SKM-1 treated with dmso at 0.1 percent for 144 hours (cell line): Measurements from ENCODE around the gene HMGXB4.

Experiments
- DNase-seq: peaks from one replicate; lab custom pipeline; 2025; ENCODE audit not compliant: unreplicated experiment; lab: John Stamatoyannopoulos, UW

HMGXB4 gene

DNA sequence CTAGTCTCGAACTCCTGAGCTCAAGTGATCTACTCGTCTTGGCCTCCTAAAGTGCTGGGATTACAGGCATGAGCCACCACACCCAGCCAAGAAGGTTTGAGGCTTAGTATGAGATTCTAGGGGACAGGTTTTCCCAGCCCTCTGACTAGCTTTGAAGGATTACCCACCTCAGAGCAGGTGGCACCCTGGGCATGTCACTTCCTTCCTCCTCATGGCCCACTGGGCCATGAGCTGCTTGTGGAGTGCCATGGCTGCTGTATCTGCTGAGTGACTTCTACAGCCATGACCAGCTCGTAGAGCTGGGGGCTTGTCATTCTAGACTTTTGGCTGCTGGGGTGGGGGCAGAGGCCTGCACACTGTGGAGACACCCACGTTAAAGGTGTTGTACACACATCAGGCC lies 67.5 kb downstream of the HMGXB4 start:
- no peak for DNase-seq

DNA sequence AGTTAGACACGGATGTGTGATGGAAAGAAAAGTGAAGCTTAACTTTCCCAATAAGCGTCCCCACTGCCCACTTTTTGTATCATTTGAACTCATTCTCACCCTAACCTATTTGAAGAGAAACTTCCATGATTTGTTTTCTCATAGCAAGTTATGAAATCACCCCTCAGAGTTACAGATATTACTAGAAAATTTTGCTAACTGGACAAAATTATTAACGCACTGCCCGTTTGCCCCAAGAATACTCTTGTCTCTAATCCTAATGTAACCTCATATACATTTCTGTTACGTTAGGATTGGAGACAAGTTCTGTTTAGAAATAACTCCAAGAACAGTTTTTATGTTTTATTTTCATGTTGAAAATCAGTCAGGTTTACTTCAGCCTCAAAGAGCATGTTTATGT lies 67.9 kb downstream of the HMGXB4 start:
- DNase-seq, result no peak

DNA sequence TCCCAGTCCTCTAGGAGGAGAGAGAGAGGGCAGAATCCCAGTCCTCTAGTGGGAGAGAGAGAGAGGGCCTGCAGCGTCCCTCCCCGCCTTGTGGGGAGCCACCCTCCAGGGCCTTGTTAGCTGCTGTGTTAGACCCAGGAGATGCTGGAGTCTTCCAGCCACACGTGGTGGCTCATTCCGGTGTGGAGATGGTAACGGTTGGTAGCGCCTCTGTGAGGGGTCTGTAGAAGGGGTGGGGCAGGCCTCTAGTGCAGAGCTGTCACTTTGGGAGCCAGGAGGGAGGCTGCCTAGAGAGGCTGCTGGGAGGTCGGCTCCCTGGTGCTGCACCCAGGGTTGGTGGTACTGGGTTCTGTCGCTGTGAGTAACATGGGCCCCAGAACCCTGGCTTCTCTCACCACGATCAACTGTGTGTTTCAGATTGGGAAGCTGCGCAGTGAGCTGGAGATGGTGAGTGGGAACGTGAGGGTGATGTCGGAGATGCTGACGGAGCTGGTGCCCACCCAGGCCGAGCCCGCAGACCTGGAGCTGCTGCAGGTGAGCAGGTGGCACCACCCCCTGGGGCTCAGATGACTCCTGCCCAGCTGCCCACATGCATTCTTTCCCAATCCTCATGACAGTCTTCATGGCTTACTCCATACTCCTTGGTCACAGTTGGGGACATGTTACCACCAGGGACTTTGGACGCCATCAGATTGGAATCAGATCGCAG lies 69.7 kb downstream of the HMGXB4 start:
- DNase-seq, result no peak

DNA sequence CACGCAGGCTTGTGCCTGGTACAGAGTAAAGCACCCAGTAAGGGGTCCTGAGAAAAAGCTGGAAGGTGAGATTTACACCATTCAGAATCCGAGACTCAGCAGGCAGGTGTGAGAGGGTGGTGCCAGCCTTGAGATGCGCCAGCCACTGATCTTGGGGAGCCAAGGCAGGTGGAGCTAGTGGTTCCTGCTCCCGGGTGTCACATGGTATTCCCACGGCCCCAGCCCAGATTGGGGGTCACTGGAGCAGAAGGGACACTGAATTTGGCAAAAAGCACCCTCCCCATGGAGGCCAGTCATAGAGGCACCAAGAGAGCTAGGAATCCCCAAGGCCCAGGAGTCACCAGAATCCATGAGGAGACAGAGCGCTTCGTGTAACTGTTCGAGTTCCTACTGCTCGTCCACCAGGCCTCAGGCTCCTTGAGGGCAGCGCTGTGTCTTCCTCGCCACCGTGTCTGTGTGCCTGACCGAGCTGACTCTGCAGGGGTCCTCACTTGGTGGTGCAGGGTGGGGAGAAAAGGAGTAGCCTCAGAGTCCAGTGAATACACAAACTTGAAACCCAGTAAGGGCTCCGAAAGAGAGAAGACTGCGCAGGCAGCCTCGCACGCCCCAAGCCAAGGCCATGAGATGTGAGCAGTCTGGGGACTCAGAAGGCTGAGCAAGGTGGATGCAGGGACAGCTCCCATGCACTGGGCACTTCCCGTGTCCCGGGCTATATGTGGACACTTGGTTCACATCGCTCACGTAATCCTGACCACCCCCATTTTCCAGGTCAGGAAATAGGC lies 70.6 kb downstream of the HMGXB4 start:
- no peak for DNase-seq

DNA sequence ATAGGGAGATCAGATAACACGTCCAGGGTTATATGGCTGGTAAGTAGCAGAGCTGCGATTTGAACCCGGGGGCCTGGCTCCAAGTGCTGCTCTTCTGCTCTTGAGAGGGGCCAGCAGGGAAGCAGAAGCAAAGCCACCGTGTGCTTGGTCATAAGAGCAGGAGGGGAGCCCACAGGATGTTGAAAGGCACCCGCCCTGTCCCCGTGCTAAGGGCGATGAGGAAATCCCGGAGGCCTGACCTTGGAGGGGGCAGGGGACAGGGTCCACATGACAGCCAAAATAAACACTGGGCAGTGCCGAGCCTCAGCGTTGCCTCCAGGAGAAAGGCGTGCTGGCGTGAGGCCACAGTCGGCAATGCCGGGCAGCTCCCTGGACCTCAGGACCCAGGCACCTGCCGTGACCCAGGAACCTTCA lies 71.2 kb downstream of the HMGXB4 start:
- DNase-seq, result peak; percentile 88

DNA sequence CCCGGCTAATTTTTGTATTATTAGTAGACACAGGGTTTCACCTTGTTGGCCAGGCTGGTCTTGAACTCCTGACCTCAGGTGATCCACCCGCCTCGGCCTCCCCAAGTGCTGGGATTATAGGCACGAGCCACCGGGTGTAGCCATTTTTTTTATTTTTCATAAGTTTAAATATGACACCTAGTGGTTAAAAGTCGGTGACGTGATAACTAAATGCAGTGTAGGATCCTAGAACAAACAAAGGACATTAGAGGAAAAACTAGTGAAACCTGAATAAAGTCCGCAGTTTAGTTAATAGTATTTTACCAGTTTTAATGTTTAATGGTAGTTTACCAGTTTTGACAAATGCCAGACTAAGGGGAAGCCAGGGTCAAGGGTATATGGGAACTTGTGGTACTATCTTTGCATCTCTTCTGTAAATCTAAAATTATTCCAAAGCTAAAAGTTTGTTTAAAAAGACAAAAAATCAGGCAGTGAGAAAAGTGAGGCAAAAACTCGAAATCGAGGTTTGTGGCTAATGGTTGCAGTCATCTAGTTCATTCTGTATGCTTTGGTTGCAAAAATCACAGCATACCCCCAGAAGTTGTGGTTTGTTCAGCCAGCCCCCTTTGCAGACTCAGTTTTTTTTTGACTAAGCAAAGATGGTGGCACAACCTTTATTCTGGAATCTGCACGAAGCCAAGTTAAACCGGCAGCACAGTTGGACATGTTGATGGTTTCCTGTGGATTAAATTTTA lies 72.0 kb downstream of the HMGXB4 start:
- no peak for DNase-seq

DNA sequence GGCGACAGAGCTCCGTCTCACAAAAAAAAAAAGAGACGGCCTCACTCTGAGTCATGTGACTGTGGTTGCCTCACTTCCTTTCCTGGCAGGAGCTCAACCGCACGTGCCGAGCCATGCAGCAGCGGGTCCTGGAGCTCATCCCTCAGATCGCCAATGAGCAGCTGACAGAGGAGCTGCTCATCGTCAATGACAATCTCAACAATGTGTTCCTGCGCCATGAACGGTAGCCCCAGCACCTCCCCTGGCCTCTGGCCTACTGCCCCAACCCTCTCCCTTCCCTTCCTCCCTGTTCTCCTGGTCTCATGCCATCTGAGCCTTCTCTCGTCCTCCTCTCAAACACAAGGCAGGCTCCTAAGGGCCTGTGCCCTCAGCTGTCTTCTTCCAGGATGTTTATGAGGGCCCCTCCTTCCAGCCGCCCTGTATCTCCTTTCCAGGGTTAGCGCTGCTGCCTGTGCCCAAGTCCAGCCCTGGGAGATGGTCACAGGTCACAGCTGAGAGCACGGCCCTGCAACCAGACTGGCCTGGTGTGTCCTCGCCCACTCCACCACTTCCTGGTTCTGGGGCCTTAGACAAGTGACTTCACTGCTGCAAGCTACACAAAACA lies 73.1 kb downstream of the HMGXB4 start:
- DNase-seq, result peak; percentile 91

DNA sequence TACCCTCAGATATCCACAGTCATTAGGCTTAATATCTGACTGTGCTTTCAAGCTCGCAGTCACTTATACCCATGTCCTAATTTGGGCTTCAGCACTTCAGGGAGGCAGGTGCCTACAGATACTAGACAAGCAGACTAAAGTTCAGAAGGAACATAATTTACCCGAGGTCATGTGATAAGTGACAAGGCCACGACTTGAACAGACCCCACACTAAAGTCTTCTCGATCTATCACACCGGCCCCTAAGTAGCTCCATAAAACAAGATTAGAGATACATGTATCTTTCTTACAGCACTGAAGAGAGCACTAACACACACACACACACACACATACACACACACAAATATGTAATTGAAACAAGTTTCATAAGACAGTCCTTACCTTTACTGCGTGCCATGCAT lies 75.0 kb downstream of the HMGXB4 start:
- DNase-seq, result no peak

DNA sequence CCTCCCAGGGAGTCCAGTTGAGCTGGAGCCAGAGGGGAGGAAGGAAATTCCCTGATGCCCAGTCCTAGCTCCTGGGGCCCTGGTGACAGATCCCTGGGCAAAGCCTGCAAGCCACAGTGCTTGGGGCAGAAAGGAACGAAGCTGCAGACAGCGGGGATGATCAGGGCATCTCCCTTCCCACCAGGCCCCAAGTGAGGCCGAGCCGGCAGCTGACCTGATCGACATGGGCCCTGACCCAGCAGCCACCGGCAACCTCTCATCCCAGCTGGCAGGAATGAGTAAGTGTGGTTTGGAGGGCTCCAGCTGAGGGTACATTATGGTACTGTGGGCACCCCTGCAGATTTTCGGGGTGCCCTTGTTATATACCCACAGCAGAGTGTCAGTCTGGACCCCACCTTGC lies 75.9 kb downstream of the HMGXB4 start:
- DNase-seq, result no peak

DNA sequence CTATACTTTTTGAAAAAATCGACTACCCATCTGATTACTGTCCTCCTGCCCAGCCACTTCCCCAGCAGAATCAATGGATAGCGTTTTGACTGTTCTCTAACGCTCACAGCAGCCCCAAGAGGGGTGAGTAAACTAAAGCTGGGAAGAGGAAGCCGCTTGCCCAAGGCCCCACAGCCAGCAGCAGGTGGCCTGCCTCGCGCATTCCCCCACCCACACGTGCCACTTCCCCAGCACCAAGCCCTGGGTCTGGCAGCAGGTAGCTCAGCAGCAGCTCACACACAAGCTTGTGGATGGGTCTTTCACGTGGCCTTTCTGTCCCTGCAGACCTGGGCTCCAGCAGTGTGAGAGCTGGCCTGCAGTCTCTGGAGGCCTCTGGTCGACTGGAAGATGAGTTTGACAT lies 76.7 kb downstream of the HMGXB4 start:
- peak; percentile 36 for DNase-seq

DNA sequence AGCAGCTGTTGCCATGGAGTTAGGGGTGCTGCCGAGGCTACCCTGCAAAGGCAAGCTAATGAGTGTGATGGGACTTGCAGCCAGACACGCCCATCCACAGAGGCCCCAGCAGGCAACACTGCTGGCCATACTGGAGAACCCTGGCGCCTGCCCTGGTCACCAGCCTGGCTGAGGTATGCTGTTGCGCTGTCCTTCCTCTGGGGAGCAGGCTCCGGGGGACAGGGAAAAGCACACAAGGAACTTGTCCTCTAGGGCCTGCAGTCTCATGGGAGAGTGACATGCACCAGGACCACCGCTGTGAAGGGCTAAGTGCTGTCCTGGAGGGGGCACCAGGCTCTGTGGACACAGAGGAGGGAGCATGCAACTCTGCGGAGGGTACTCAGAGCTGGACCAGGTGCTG lies 78.2 kb downstream of the HMGXB4 start:
- no peak for DNase-seq

DNA sequence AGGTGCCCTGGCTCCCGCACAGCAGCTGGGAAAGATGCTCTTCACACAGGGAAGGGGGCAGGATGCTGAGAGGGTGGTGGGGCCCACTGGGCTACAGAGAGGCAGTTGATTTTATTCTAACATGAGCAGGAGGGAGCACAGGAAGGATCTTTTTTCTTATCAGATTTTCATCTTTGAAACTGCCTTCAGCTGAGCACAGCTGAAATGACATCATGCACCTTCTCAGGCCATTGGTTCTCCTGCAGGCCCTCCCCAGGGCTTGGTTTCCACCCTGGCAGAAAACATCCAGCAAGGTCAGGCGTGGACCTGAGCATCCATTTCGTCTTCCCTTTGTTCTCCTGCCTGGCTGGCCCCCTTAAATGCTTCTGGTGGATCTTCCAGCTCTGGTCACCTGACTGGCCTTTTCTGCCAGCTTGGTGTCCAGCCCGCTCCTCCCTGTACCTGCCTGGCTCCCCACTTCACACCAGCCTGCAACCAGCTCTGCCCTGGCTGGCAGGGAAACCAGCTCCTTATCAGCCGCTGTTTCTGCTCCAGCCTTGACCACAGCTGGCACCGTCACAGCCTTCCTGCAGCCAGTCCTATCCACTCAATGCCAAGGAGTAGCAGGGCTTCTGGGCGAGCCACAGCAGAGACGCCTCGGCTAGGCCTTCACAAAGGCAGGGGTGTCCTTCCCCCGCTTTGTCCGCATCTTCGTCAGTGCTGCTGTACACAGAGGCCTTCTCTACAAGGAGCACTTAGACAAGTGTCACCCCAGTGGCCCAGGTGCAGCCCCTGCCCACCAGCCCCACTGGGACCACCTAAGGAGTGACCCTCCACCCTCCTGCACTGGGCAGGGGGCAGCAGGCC lies 78.9 kb downstream of the HMGXB4 start:
- DNase-seq, result no peak

DNA sequence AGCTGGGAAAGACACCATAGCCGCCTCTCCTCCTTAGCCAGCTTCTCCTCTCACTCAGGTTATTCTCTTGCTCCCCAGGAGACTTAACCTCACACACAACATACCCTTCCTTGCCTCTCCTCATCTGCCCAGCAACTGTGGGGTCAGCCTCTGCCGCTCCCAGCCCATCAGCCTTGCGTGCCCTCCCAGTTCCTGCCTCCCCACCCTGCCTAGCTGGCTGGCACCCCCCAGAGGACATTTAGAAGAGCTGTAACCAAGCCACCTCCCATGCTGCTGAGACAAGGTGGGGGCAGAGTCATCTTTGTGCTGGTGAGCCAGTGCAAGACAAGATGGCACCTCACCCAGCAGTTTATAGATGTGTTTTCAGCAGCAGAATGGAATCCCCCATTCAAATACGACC lies 80.6 kb downstream of the HMGXB4 start:
- no peak for DNase-seq

DNA sequence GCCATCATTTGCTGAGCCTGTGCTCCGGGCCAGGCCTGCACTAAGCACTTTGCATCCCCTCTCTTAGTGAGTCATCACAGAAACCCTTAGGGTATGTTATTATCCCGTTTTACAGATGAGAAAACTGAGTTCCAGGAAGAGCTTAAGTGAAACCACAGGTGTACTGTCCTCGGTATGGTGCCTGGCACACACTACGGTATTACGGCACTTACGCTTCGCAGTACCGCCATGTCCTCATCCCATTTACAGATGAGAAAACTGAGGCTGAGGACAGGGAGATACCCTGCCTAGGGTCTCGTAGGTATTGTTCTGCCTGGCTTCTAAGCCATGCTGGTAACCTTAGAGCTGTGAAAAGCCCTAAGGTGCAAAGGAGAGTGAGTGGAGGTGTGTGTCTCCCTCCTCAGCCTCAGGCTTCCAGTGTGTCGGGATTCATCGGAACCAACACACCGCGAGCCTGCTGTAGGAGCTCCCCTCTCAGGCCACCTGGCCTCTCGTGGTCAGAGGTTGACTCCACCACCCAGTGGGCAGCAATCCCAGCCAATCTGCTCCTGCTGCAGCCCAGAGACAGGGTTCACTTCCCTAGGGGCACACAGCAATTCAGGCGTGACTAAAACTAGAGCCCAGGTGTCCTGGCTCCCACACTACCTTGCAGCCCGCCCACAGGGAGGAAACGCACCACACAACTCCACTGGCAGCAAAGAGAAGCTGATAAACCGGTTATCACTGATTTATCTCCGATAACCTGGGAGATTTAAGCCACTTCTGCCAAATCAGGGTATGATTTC lies 84.0 kb downstream of the HMGXB4 start:
- DNase-seq, result no peak

DNA sequence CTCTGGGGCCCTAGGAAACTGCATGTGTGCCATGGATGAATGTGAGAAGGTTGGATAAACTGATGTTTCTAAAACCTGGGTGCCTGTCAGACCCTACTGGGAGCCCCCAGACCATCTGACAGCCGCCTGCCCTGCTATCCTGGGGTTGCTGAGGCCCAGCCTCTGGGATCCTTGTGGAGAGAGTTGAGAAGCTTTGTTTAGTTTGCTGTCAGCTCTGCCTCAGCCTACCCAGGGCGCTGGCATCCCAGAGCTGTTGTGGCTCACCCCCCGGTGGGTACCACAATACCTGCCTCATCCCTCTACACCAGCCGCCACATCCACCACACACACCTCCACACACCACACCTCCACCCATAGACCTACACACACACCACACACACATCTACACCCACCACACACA lies 85.1 kb downstream of the HMGXB4 start:
- no peak for DNase-seq

DNA sequence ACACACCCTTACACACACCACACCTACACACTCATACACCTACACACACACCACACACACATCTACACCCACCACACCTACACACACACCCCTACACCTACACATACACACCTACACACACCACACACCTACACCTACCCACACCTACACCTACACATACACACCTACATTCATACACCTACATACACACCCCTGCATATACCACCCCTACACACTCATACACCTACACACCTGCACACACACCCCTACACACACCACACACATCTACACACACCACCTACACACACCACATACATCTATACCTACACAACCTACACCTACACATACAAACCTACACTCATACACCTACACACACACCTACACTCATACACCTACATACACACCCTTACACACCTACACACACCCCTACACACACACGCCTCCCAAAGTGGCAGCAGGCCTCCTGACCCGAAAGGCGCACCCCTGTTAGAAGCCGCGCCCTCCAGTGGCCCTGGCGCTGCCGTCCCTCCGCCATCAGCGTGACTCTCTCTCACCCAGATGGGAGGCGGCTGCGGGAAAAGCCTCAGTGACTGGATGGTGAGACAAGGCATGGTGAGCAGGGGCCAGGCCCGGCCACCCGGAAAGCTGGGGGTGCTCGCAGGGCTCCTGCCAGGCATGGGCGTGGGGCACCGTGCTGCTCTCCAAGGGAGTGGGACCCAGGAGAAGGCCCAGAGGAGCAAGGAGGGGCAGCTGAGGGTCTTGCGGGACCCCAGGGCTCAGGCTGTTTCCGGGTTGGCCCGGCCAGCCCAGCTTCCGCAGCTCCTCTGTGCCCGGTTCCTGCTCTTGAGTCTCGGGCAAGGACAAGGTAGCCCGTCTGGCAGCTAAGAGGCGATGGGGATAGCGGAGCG lies 86.6 kb downstream of the HMGXB4 start:
- no peak for DNase-seq

DNA sequence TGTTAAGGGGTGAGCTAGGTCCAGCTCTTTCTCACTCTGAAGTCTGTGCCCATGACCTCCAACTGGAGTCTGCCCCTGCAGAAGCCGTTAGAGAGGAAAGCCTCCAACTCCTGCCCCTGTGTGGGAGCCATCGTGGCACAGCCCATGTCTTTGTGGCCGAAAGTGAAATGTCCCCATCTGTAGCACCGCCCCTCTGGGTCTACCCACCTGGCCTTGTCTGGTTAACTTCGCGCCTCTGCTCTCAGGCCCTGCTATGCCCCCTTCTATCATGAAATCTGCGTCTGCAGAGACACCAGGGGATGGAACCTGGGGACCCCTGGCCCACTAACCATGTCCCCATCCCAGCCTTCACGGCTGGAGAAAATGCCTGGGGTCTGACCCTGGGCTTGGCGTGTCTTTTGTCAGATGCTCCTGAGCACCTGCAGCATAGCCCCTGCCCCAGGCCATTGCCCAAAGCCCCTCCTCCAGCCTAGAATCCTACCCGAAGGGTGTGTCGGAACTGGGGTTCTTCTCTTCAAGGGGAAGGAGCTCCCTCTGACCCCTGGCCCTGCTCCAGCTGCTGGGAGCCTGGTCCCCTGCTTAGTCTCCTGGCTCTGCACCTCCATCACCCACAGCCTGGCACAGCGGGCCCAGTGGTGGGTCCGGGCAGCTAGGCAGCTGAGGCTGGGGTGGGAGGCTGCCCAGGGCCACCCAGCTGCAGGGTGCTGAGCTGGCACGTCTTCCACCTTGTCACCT lies 87.8 kb downstream of the HMGXB4 start:
- no peak for DNase-seq
